Endothelial cell of umbilical vein (primary cell): ENCODE results near the gene CIRBP. TPM values are rescaled to one million over a fixed set of nuclear protein-coding genes. Genes with fewer than 3 reads are reported as not detected.

ENCODE experiments used
- BruUV-seq: library from RNA; stranded (reverse); fragments of 400-500 nt; replicated peaks from 2 replicates; lab custom pipeline; 2021; lab: Mats Ljungman, UMichigan
- CTCF ChIA-PET: fragments of 300-600, 350-600 bp; sonication (Branson Sonifier 250); formaldehyde crosslinking; loops from one replicate; lab custom pipeline; 2021; ENCODE audit warnings: antibody characterized with exemption, inconsistent platforms; lab: Charles Lee
- POLR2A ChIA-PET: fragments of 300-600, 350-600 bp; sonication (Branson Sonifier 250); formaldehyde crosslinking; loops from one replicate; lab custom pipeline; 2021; ENCODE audit warnings: antibody characterized with exemption, inconsistent platforms; lab: Charles Lee
- DNase-seq: peaks from one replicate; pipeline ENCODE4 v3.0.0-alpha.2; 2011; ENCODE audit warnings: low read depth, low spot score
- FAIRE-seq: peaks from 2 replicates; lab custom pipeline; 2011; peaks lifted over from hg19 to GRCh38; lab: Jason Lieb, UNC
- H2AFZ ChIP-seq: 2 replicates; pipeline ENCODE4 v1.6.0; 2012; ENCODE audit warnings: low read depth, low read length, control low read depth, inconsistent platforms
- H3K27ac ChIP-seq: 2 replicates; pipeline ENCODE4 v1.5.1; 2011; ENCODE audit warnings: low read depth, mild to moderate bottlenecking, control low read depth, low read length, moderate library complexity; ENCODE audit not compliant: insufficient read depth
- H3K27me3 ChIP-seq, 2 experiments: 2 replicates each; pipeline versions ENCODE4 v1.6.0 to v1.6.1; 2011; ENCODE audit warnings: low read length in 2 of 2, mixed read lengths in 1 of 2; ENCODE audit not compliant: control insufficient read depth in 2 of 2, insufficient read depth in 2 of 2
- H3K36me3 ChIP-seq, 2 experiments: 2 replicates in 1 of 2; 3 replicates in 1 of 2; pipeline ENCODE4 v1.5.1; 2011; ENCODE audit warnings: low read length in 2 of 2, mild to moderate bottlenecking in 1 of 2, moderate library complexity in 1 of 2; ENCODE audit not compliant: control insufficient read depth in 2 of 2, insufficient read depth in 2 of 2; ENCODE audit errors: extremely low read depth in 1 of 2
- H3K4me1 ChIP-seq: 3 replicates; pipeline ENCODE4 v1.5.1; 2011; ENCODE audit warnings: mild to moderate bottlenecking, low read length; ENCODE audit not compliant: control insufficient read depth, insufficient read depth; ENCODE audit errors: extremely low read depth
- H3K4me2 ChIP-seq: 2 replicates; pipeline ENCODE4 v1.6.1; 2011; ENCODE audit warnings: low read length, control low read depth, mixed read lengths; ENCODE audit not compliant: insufficient read depth
- H3K4me3 ChIP-seq, 3 experiments: fragments of 200-600 bp in 1 of 3; sonication (generic), shearing (Covaris generic) in 1 of 3; replicated peaks in 1 of 3; 2 replicates each; pipeline ENCODE4 v1.5.1; 2011 to 2016; ENCODE audit warnings: control low read depth in 3 of 3, low read length in 3 of 3, mild to moderate bottlenecking in 2 of 3, inconsistent platforms in 1 of 3, low read depth in 1 of 3, moderate library complexity in 1 of 3; ENCODE audit not compliant: insufficient read depth in 1 of 3
- H3K79me2 ChIP-seq: 2 replicates; pipeline ENCODE4 v1.6.0; 2012; ENCODE audit warnings: low read length, inconsistent platforms; ENCODE audit not compliant: control insufficient read depth, insufficient read depth
- H3K9ac ChIP-seq: replicated peaks from 2 replicates; pipeline ENCODE3; 2011; ENCODE audit warnings: low read length, control low read depth; ENCODE audit not compliant: insufficient read depth; ENCODE audit errors: extremely low read depth
- H3K9me1 ChIP-seq: replicated peaks from 3 replicates; pipeline ENCODE4 v1.6.0; 2011; ENCODE audit warnings: mild to moderate bottlenecking, low read length; ENCODE audit not compliant: control insufficient read depth, insufficient read depth; ENCODE audit errors: extremely low read depth
- H3K9me3 ChIP-seq: replicated peaks from 2 replicates; pipeline ENCODE4 v1.5.1; 2012; ENCODE audit warnings: low read length, inconsistent platforms; ENCODE audit not compliant: control insufficient read depth, insufficient read depth
- H4K20me1 ChIP-seq: replicated peaks from 2 replicates; pipeline ENCODE3; 2011; ENCODE audit warnings: mild to moderate bottlenecking, low read length; ENCODE audit not compliant: control insufficient read depth, insufficient read depth; ENCODE audit errors: extremely low read depth
- CTCF ChIP-seq, 2 donors: IDR thresholded peaks; 1 replicate in 1 of 2; 2 replicates in 1 of 2; pipeline ENCODE4 v1.5.1; 2011; ENCODE audit warnings: low read length in 2 of 2, mild to moderate bottlenecking in 2 of 2, moderate library complexity in 2 of 2, control low read depth in 1 of 2, inconsistent platforms in 1 of 2, low read depth in 1 of 2; ENCODE audit not compliant: insufficient read depth in 1 of 2; ENCODE audit errors: extremely low read depth in 1 of 2
- EZH2 ChIP-seq: IDR thresholded peaks from 2 replicates; pipeline ENCODE4 v1.6.1; 2012; ENCODE audit warnings: borderline replicate concordance, low read depth, mild to moderate bottlenecking, moderate library complexity, low read length, inconsistent platforms; ENCODE audit not compliant: severe bottlenecking
- FOS ChIP-seq: IDR thresholded peaks from 2 replicates; pipeline ENCODE4 v1.6.1; 2011; ENCODE audit warnings: mild to moderate bottlenecking, low read length, moderate library complexity, borderline replicate concordance; ENCODE audit not compliant: insufficient read depth
- GATA2 ChIP-seq: IDR thresholded peaks from 2 replicates; pipeline ENCODE4 v1.7.0; 2011; ENCODE audit warnings: low read depth, mild to moderate bottlenecking, moderate library complexity, mixed read lengths, low read length; ENCODE audit not compliant: insufficient read length, insufficient read depth
- JUN ChIP-seq: IDR thresholded peaks from 2 replicates; pipeline ENCODE4 v1.6.1; 2011; ENCODE audit warnings: borderline replicate concordance, low read depth; ENCODE audit not compliant: insufficient read length, insufficient read depth
- MAX ChIP-seq: IDR thresholded peaks from 2 replicates; pipeline ENCODE4 v1.6.1; 2011; ENCODE audit not compliant: insufficient read depth, insufficient read length
- MYC ChIP-seq: IDR thresholded peaks from one replicate; pipeline ENCODE4 v1.6.1; 2011; ENCODE audit warnings: mild to moderate bottlenecking, low read depth, low read length
- POLR2A ChIP-seq: IDR thresholded peaks from 2 replicates; pipeline ENCODE4 v1.6.1; 2012; ENCODE audit warnings: low read depth, mild to moderate bottlenecking, control low read depth, low read length
- dilution Hi-C: fragments of 300-500 bp; cut with MboI; formaldehyde crosslinking; loops from one replicate; pipeline ENCODE4 v1.15.0; 2019; ENCODE audit warnings: low sequenced_read_pairs; ENCODE audit not compliant: extremely low pct_ligation_motif_present
- intact Hi-C: fragments of 100-400 bp; cut with micrococcal nuclease; formaldehyde crosslinking; loops from one replicate; pipeline ENCODE4 v1.10.0; 2022
- polyA plus RNA-seq, 4 experiments: library from polyadenylated mRNA; depleted of rRNA in 3 of 4; stranded (reverse) in 3 of 4; unstranded in 1 of 4; fragments of >200 nt; gene quantifications; 2 replicates each; pipeline versions ENCODE4 v1.2.1 to v1.2.3, GENCODE V29; 2011 to 2012; ENCODE audit warnings: missing spikeins in 1 of 4
- total RNA-seq: library from RNA; stranded (reverse); gene quantifications from 2 replicates; pipeline ENCODE4 v1.2.3, GENCODE V29; 2021

CIRBP gene
- total and polyA plus RNA-seq, 2 donors (not counting 3 experiments of a cell fraction or from before 2014, with no cell fraction given): 225 to 439 TPM

DNA sequence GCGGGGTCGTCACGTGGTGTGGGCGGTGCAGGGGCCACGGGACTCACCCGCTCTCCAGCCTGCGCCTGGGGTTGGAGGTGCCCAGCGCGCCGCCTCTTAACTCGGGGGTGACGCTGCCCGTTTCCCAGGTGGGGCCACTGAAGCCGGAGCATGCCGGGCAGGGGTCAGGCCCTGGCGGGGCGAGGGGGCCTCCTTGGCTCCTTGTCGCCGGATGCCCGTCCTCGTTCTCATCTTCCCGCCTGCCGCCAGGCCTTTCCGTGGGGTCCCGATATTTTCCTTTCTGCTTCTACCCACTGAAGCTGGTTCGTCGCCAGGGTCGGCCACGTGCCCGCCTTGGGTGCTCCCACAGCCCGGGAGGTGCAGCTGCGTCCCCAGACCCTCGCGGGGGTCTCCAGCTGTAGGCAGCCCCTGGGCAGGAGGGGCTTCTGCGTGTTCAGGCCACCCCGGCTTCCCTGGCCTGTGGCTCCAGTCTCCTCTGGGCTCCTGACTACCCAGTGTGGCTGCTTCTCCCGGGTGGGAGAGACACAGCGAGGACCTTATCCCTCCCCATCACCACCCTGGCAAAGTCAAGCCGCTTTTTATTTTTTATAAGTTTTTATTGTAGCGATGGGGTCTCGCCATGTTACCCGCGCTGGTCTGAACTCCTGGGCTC, 7.0 kb downstream of the CIRBP start:
- dilution Hi-C loops (no loop called here), intact Hi-C loops (no loop called here)
- Histone ChIP-seq H3K9me1 (no peaks in the 10 kb centered on the region), H3K9me3 (no peaks in the 10 kb centered on the region), H3K4me2 (peak overlapping the region; percentile 74), H3K27me3 (no peaks in the 10 kb centered on the region), H2AFZ (peak overlapping the region; percentile 72), H3K79me2 (peaks cover 32% of the 10 kb centered on the region), H3K4me1 (peaks cover 22% of the 10 kb centered on the region), H3K4me3 (peak overlapping the region; percentile 9 to 78 (median 53)), H3K27ac (peak overlapping the region; percentile 62), H3K9ac (peak overlapping the region; percentile 70), H4K20me1 (no peaks in the 10 kb centered on the region), H3K36me3 (peaks cover 21 to 36% of the 10 kb centered on the region in 2 experiments)
- CTCF ChIA-PET: interaction anchor here (1.0 to 1.7 kb wide), 3 partner anchors 10 to 167 kb away, joined by 3 to 18 read pairs (median 9); no protein-coding TSS in a partner anchor
- TSS peak; percentile 1 for BruUV-seq
- DNase-seq: no peak
- TF ChIP-seq MYC (no peak), EZH2 (no peak), CTCF (IDR thresholded peaks at IDR 0.05; ENCODE audit: extremely low read depth in 1 of 2, insufficient read depth in 1 of 2, low read depth in 1 of 2, low read length in 2 of 2) (no peak), POLR2A (no peak), JUN (no peak), MAX (no peak), GATA2 (no peak), FOS (no peak)
- no peak for FAIRE-seq
- POLR2A ChIA-PET: no interaction called here
